Thymus (tissue), 11 donors: ENCODE results near the gene SMDT1. TPM values are rescaled to one million over a fixed set of nuclear protein-coding genes. Genes with fewer than 3 reads are reported as not detected.

Experiments
- DNase-seq, 9 donors: peaks; one replicate each; pipeline ENCODE4 v3.0.0-alpha.2; 2013; ENCODE audit warnings: low spot score in 9 of 9, low read depth in 6 of 9, missing footprints in 1 of 9
- H3K27ac ChIP-seq, 2 donors: one replicate each; pipeline ENCODE4 v1.5.1; 2013; ENCODE audit warnings: control low read depth in 1 of 2, low read depth in 1 of 2, low read length in 1 of 2, mild to moderate bottlenecking in 1 of 2, moderate library complexity in 1 of 2
- H3K27me3 ChIP-seq, 2 donors: one replicate each; pipeline ENCODE4 v1.5.1; 2013; ENCODE audit warnings: low read length in 1 of 2; ENCODE audit not compliant: control insufficient read depth in 2 of 2, insufficient read depth in 1 of 2
- H3K36me3 ChIP-seq, 2 donors: one replicate each; pipeline ENCODE4 v1.5.1; 2013; ENCODE audit warnings: low read length in 1 of 2, mild to moderate bottlenecking in 1 of 2, moderate library complexity in 1 of 2; ENCODE audit not compliant: control insufficient read depth in 2 of 2, insufficient read depth in 2 of 2
- H3K4me1 ChIP-seq, 2 donors: one replicate each; pipeline ENCODE4 v1.5.1; 2013; ENCODE audit warnings: low read length in 2 of 2; ENCODE audit not compliant: control insufficient read depth in 2 of 2, insufficient read depth in 2 of 2
- H3K4me3 ChIP-seq, 2 donors: one replicate each; pipeline ENCODE4 v1.5.1; 2013; ENCODE audit warnings: low read length in 2 of 2, control low read depth in 1 of 2, mild to moderate bottlenecking in 1 of 2
- H3K9me3 ChIP-seq, 2 donors: one replicate each; pipeline ENCODE4 v1.5.1; 2013; ENCODE audit warnings: low read length in 1 of 2, mild to moderate bottlenecking in 1 of 2; ENCODE audit not compliant: control insufficient read depth in 2 of 2, insufficient read depth in 1 of 2
- WGBS: extraction: QIAGEN DNeasy Blood & Tissue Kit; methylation state at CpG from one replicate; pipeline ENCODE4 v1.1.7; 2013; 5-methylcytosine and 5-hydroxymethylcytosine counted together
- polyA plus RNA-seq: library from polyadenylated mRNA; stranded (reverse); fragments of 200-250 nt; gene quantifications from one replicate; pipeline ENCODE4 v1.2.3, GENCODE V29; 2013
- total RNA-seq: library from RNA; stranded (reverse); fragments of 120-200 nt; gene quantifications from one replicate; pipeline ENCODE4 v1.2.4, GENCODE V29; 2013
- donor health status: healthy.

SMDT1 gene
- total and polyA plus RNA-seq, 2 donors = 18.7 to 78.8 TPM

GRCh38 chr22:42074846-42075676, 4.4 kb upstream of the SMDT1 start:
- Histone ChIP-seq H3K9me3 (no peaks in the 10 kb centered on the region), H3K27me3 (peaks cover 0 to 8% of the 10 kb centered on the region in 2 donors), H3K4me1 (peaks cover 28 to 48% of the 10 kb centered on the region in 2 donors), H3K36me3 (no peaks in the 10 kb centered on the region), H3K4me3 (peak overlapping the region; percentile 59 to 65), H3K27ac (peak overlapping the region in 1 of 2 donors; percentile 52)
- 89% methylated on average over 9 of the region's 9 CpGs for whole genome bisulfite sequencing
- no peak for DNase-seq

- Histone ChIP-seq H3K9me3 (no peaks in the 10 kb centered on the region), H3K4me3 (no peak overlapping the region), H3K4me1 (peaks cover 23 to 41% of the 10 kb centered on the region in 2 donors), H3K27me3 (peaks cover 0 to 8% of the 10 kb centered on the region in 2 donors), H3K36me3 (peaks cover 4% of the 10 kb centered on the region in 2 donors), H3K27ac (no peak overlapping the region)
- DNase-seq = no peak
- 97% methylated on average over 20 of the region's 20 CpGs for WGBS
These were observed 2.6 kb upstream of the SMDT1 start for GRCh38 chr22:42076764-42077485.

- Histone ChIP-seq H3K36me3 (peaks cover 10% of the 10 kb centered on the region in 2 donors), H3K4me3 (no peak overlapping the region), H3K4me1 (peaks cover 23 to 41% of the 10 kb centered on the region in 2 donors), H3K9me3 (no peaks in the 10 kb centered on the region), H3K27me3 (peaks cover 0 to 8% of the 10 kb centered on the region in 2 donors), H3K27ac (peak overlapping the region in 1 of 2 donors; percentile 13)
- WGBS = 94% methylated on average over 21 of the region's 21 CpGs
- no peak for DNase-seq
These were observed 1.9 kb upstream of the SMDT1 start for GRCh38 chr22:42077486-42078125.

GRCh38 chr22:42078469-42079318, 806 bp upstream of the SMDT1 start:
- DNase-seq = no peak
- H3K4me1 ChIP-seq = peaks cover 23 to 40% of the 10 kb centered on the region in 2 donors
- peak overlapping the region; percentile 75 to 83 for H3K4me3 ChIP-seq
- 80% methylated on average over 24 of the region's 24 CpGs for WGBS
- peaks cover 21% of the 10 kb centered on the region in 2 donors for H3K36me3 ChIP-seq
- peaks cover 0 to 5% of the 10 kb centered on the region in 2 donors for H3K27me3 ChIP-seq
- H3K9me3 ChIP-seq = no peaks in the 10 kb centered on the region
- H3K27ac ChIP-seq = peak overlapping the region; percentile 94 to 99

GRCh38 chr22:42080287-42080686, 787 bp downstream of the SMDT1 start:
- H3K36me3 ChIP-seq = peaks cover 34% of the 10 kb centered on the region in 2 donors

GRCh38 chr22:42083119-42083518, 3.6 kb downstream of the SMDT1 start:
- 99% methylated on average over 4 of the region's 4 CpGs for WGBS
- H3K4me1 ChIP-seq = peaks cover 14 to 18% of the 10 kb centered on the region in 2 donors
- H3K27me3 ChIP-seq = no peaks in the 10 kb centered on the region
- no peak for DNase-seq
- no peak overlapping the region for H3K27ac ChIP-seq
- H3K4me3 ChIP-seq = no peak overlapping the region
- peaks cover 51 to 54% of the 10 kb centered on the region in 2 donors for H3K36me3 ChIP-seq
- H3K9me3 ChIP-seq = no peaks in the 10 kb centered on the region

More at GRCh38 chr22:42080287-42080686, 787 bp downstream of the SMDT1 start:
- Histone ChIP-seq H3K27ac (peak overlapping the region; percentile 94 to 99), H3K27me3 (no peaks in the 10 kb centered on the region), H3K4me3 (peak overlapping the region; percentile 75 to 83), H3K9me3 (no peaks in the 10 kb centered on the region), H3K4me1 (peaks cover 15 to 25% of the 10 kb centered on the region in 2 donors)
- peak in 1 of 9 donors; percentile 21 for DNase-seq
- 5% methylated on average over 14 of the region's 14 CpGs for WGBS

- H3K27me3 ChIP-seq = no peaks in the 10 kb centered on the region
- H3K36me3 ChIP-seq = peaks cover 51 to 64% of the 10 kb centered on the region in 2 donors
- peaks cover 0 to 11% of the 10 kb centered on the region in 2 donors for H3K9me3 ChIP-seq
- no peak for DNase-seq
- no peak overlapping the region for H3K27ac ChIP-seq
- no peak overlapping the region for H3K4me3 ChIP-seq
- WGBS = 98% methylated on average over 8 of the region's 8 CpGs
- H3K4me1 ChIP-seq = peaks cover 6 to 17% of the 10 kb centered on the region in 2 donors
These were observed 5.4 kb downstream of the SMDT1 start for GRCh38 chr22:42084874-42085273.

GRCh38 chr22:42086051-42086450, 6.6 kb downstream of the SMDT1 start:
- Histone ChIP-seq H3K27me3 (no peaks in the 10 kb centered on the region), H3K9me3 (peaks cover 0 to 14% of the 10 kb centered on the region in 2 donors), H3K27ac (no peak overlapping the region), H3K4me3 (no peak overlapping the region), H3K36me3 (peaks cover 51 to 64% of the 10 kb centered on the region in 2 donors), H3K4me1 (peaks cover 2 to 15% of the 10 kb centered on the region in 2 donors)
- no peak for DNase-seq
- 94% methylated on average over 6 of the region's 6 CpGs for WGBS
